ENCODE measurements around the gene LYL1.

Gene LYL1

DNA sequence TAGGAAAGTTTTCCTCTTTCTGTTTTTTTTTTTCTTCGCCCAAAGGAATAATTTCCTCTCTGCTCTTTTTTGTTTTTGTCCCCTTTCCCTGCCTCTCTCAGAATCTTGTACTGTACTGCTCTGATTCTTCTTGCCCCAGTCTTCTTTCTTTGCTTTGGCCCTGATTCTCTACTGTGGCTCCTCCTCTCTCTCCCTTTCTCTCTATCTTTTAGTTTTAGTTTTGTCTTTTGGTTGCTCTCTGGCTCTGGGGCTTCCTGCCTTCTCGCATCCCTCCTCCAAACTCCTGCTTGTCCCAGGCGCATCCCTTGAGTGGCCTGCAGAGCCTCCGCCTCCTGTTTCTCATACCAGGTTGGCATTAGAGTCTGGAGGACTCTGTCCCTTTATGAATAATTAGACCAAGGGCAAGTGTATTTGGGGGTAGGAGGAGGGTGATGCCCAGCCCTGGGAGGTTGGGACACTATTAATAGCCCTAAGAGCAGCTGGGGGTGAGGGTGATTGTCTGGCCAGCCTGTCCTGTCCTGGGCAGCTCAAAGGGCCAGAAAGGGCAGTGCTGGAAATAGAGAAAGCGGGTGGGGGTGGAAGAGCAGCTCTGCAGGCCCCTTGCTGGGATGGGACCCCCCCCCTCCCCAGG, 39.1 kb downstream of the LYL1 start:
- TF ChIP-seq, protein P1, sequence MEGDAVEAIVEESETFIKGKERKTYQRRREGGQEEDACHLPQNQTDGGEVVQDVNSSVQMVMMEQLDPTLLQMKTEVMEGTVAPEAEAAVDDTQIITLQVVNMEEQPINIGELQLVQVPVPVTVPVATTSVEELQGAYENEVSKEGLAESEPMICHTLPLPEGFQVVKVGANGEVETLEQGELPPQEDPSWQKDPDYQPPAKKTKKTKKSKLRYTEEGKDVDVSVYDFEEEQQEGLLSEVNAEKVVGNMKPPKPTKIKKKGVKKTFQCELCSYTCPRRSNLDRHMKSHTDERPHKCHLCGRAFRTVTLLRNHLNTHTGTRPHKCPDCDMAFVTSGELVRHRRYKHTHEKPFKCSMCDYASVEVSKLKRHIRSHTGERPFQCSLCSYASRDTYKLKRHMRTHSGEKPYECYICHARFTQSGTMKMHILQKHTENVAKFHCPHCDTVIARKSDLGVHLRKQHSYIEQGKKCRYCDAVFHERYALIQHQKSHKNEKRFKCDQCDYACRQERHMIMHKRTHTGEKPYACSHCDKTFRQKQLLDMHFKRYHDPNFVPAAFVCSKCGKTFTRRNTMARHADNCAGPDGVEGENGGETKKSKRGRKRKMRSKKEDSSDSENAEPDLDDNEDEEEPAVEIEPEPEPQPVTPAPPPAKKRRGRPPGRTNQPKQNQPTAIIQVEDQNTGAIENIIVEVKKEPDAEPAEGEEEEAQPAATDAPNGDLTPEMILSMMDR (IDR thresholded peaks at IDR 0.05; ENCODE audit: borderline replicate concordance, control extremely low read depth, extremely low read depth, insufficient read depth, missing control alignments), result no peak
- in situ Hi-C loops (cut with MboI; ENCODE audit: low sequenced_read_pairs, unreplicated experiment), result no loop called here
- DNase-seq (ENCODE audit: low spot score), result no peak

DNA sequence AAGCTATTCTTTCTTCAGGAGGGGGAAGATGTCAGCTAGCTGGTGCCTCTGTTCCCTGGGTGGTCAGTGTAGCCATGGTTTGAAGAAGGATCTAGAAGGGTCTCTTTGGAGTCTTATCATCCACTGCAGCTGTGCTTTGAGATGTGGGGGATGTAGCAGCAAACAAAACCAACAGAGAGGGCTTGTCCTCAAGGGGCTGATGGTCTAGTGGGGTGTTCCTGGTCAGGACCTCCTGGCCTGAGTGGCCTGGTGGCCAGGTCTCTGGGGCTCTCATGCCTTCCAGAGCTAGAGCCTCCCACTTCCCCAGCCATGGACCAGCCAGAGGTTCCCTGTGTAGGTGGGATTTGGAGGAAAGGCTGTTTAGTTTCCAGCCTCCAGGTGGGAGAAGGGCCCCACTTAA, 40.3 kb downstream of the LYL1 start:
- no peak for DNase-seq (ENCODE audit: low spot score)
- TF ChIP-seq, protein P1 (IDR thresholded peaks at IDR 0.05; ENCODE audit: borderline replicate concordance, control extremely low read depth, extremely low read depth, insufficient read depth, missing control alignments), result no peak
- in situ Hi-C loops (cut with MboI; ENCODE audit: low sequenced_read_pairs, unreplicated experiment), result no loop called here

GRCh38 chr19:13060964-13061927, 41.4 kb downstream of the LYL1 start:
- peak; percentile 94 for DNase-seq (ENCODE audit: low spot score)
- in situ Hi-C loops (cut with MboI; ENCODE audit: low sequenced_read_pairs, unreplicated experiment), result no loop called here
- TF ChIP-seq, protein P1 (IDR thresholded peaks at IDR 0.05; ENCODE audit: borderline replicate concordance, control extremely low read depth, extremely low read depth, insufficient read depth, missing control alignments), result peak; percentile 98

- in situ Hi-C loops (cut with MboI; ENCODE audit: low sequenced_read_pairs, unreplicated experiment), result no loop called here
- DNase-seq (ENCODE audit: low spot score), result no peak
- TF ChIP-seq, protein P1 (IDR thresholded peaks at IDR 0.05; ENCODE audit: borderline replicate concordance, control extremely low read depth, extremely low read depth, insufficient read depth, missing control alignments), result no peak
Observed at GRCh38 chr19:13060233-13060963, 42.3 kb downstream of the LYL1 start.

DNA sequence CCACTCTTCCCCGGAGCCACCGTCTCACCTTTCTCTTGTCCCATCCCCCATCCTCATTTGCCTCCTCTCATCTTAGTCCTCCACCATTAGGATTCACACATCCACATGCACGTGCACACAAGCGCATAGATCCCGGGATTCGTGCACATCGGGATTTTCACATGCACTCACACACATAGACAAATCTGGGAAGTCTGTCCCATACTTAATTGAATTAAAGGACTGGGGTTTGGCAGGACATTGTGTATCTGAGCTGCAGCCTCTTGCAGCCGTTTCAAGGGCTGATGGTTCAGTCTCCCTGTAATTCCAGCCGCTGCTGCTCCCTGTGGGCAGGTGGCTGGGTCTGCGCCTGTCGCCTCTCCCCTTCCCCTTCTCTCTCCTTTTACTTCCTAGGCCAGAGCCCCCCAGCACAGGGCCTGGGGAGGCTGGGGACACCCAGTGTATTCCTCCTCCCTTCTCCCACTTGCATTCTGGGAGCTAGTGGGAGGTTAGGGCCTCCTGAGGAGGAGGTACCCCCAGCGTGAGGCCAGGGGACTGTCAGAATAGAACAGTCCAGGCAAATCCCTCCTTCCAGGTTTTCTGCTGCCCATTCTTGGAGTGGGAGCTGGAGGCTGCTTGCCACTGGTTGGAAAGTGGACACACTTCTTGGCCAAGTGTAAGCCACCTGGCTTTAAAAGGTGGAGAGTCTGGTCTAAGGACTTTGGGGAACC, 43.6 kb downstream of the LYL1 start:
- TF ChIP-seq, protein P1 (IDR thresholded peaks at IDR 0.05; ENCODE audit: borderline replicate concordance, control extremely low read depth, extremely low read depth, insufficient read depth, missing control alignments), result no peak
- no peak for DNase-seq (ENCODE audit: low spot score)
- in situ Hi-C loops (cut with MboI; ENCODE audit: low sequenced_read_pairs, unreplicated experiment), result no loop called here

DNA sequence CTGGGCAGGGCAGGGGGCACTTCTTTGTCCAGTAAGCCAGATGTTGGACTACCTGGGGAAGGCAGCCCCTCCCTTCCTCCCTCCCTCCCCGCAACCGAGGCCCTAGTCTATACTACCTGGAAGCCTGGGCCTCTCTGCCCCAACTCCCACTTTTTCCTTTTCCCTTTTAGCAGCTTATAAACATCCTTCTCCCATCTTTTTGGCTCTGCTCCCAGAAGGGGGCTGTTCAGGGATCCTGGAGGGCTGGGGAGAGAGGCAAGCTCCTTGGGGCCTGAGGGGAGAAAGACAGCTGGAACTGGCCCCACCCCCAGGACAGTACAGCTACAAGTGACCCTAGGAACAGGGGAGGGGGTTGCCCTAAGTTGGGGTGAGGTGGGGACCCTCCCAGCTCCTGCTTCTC, 44.9 kb downstream of the LYL1 start:
- DNase-seq (ENCODE audit: low spot score), result no peak
- in situ Hi-C loops (cut with MboI; ENCODE audit: low sequenced_read_pairs, unreplicated experiment), result no loop called here
- TF ChIP-seq, protein P1 (IDR thresholded peaks at IDR 0.05; ENCODE audit: borderline replicate concordance, control extremely low read depth, extremely low read depth, insufficient read depth, missing control alignments), result no peak
